Breast epithelium (tissue), 4 donors: Measurements from ENCODE around the gene CILP. TPM values are rescaled to one million over a fixed set of nuclear protein-coding genes. Genes with fewer than 3 reads are reported as not detected.

Source experiments
- DNase-seq, 2 donors: peaks; one replicate each; pipeline ENCODE4 v3.0.0-alpha.2; 2019; ENCODE audit warnings: low spot score in 2 of 2
- H3K27ac ChIP-seq, 2 donors: fragments of 200-600 bp; sonication (generic) in 1 of 2; one replicate each; pipeline ENCODE4 v1.5.1; 2016 to 2019; ENCODE audit warnings: mild to moderate bottlenecking in 1 of 2
- H3K27me3 ChIP-seq, 2 donors: fragments of 200-600 bp; sonication (generic) in 1 of 2; one replicate each; pipeline versions ENCODE4 v1.5.1 to v1.6.0; 2017 to 2019; ENCODE audit warnings: control low read depth in 1 of 2, mild to moderate bottlenecking in 1 of 2
- H3K36me3 ChIP-seq: fragments of 200-600 bp; one replicate; pipeline ENCODE4 v1.5.1; 2019
- H3K4me1 ChIP-seq, 2 donors: fragments of 200-600 bp; sonication (generic); one replicate each; pipeline ENCODE4 v1.5.1; 2016 to 2019; ENCODE audit warnings: control low read depth in 1 of 2
- H3K4me3 ChIP-seq, 3 donors: fragments of 200-600 bp; sonication (generic); 1 replicate in 2 of 3; 2 replicates in 1 of 3; pipeline ENCODE4 v1.5.1; 2016 to 2019; ENCODE audit warnings: mild to moderate bottlenecking in 3 of 3, moderate library complexity in 2 of 3
- H3K9me3 ChIP-seq, 2 donors: fragments of 200-600 bp; sonication (generic) in 1 of 2; one replicate each; pipeline ENCODE4 v1.5.1; 2016 to 2019; ENCODE audit warnings: control low read depth in 1 of 2
- CTCF ChIP-seq, 3 donors: fragments of 450-650 bp; IDR thresholded peaks; one replicate each; pipeline ENCODE4 v1.5.1; 2016 to 2017; ENCODE audit warnings: antibody characterized with exemption in 3 of 3, mild to moderate bottlenecking in 3 of 3, moderate library complexity in 3 of 3
- POLR2A ChIP-seq: fragments of 450-650 bp; IDR thresholded peaks from one replicate; pipeline ENCODE4 v1.6.1; 2016; ENCODE audit warnings: antibody characterized with exemption, mild to moderate bottlenecking, moderate library complexity
- POLR2AphosphoS5 ChIP-seq, 3 donors: sonication (generic); formaldehyde crosslinking; IDR thresholded peaks; one replicate each; pipeline ENCODE4 v1.6.1; 2017; ENCODE audit warnings: antibody characterized with exemption in 3 of 3
- intact Hi-C: fragments of 100-400 bp; cut with DNase I; formaldehyde crosslinking; loops from one replicate; pipeline ENCODE4 v1.15.1; 2023; ENCODE audit warnings: low total_unique reads
- total RNA-seq, 3 donors: library from RNA; depleted of rRNA; stranded (reverse); fragments of >200 nt; gene quantifications; one replicate each; pipeline ENCODE4 v1.1.0, GENCODE V29; 2016

The CILP gene
- total RNA-seq, 3 donors from 2014 or later, result 5.2 to 203 (median 24.6) TPM

- intact Hi-C loops, result no loop called here
- DNase-seq, result no peak
- Histone ChIP-seq H3K9me3 (no peaks in the 10 kb centered on the region), H3K27ac (no peak overlapping the region), H3K4me3 (no peak overlapping the region), H3K36me3 (no peaks in the 10 kb centered on the region), H3K4me1 (peaks cover 0 to 7% of the 10 kb centered on the region in 2 donors), H3K27me3 (no peaks in the 10 kb centered on the region)
- TF ChIP-seq POLR2A, result no peak
- no peak for TF ChIP-seq CTCF (IDR thresholded peaks at IDR 0.05)
- no peak for TF ChIP-seq POLR2AphosphoS5 (IDR thresholded peaks at IDR 0.05)
Observed at GRCh38 chr15:65213241-65213640, 2.0 kb upstream of the CILP start.

- no peak overlapping the region for H3K4me3 ChIP-seq
- peak overlapping the region; percentile 2 to 83 for H3K27ac ChIP-seq
- no peaks in the 10 kb centered on the region for H3K36me3 ChIP-seq
- TF ChIP-seq POLR2AphosphoS5 (IDR thresholded peaks at IDR 0.05), result no peak
- no peak for TF ChIP-seq CTCF (IDR thresholded peaks at IDR 0.05)
- no peak for TF ChIP-seq POLR2A
- no peaks in the 10 kb centered on the region for H3K27me3 ChIP-seq
- H3K9me3 ChIP-seq, result no peaks in the 10 kb centered on the region
- DNase-seq, result no peak
- H3K4me1 ChIP-seq, result peaks cover 0 to 7% of the 10 kb centered on the region in 2 donors
- intact Hi-C loops, result no loop called here
Observed at GRCh38 chr15:65212097-65212496, 824 bp upstream of the CILP start.

GRCh38 chr15:65211482-65211982, 259 bp upstream of the CILP start:
- Histone ChIP-seq H3K36me3 (no peaks in the 10 kb centered on the region), H3K9me3 (no peaks in the 10 kb centered on the region), H3K4me1 (peaks cover 0 to 7% of the 10 kb centered on the region in 2 donors), H3K4me3 (peak overlapping the region in 1 of 3 donors; percentile 41), H3K27me3 (no peaks in the 10 kb centered on the region), H3K27ac (peak overlapping the region; percentile 2 to 83)
- no peak for TF ChIP-seq POLR2A
- no peak for TF ChIP-seq CTCF (IDR thresholded peaks at IDR 0.05)
- TF ChIP-seq POLR2AphosphoS5 (IDR thresholded peaks at IDR 0.05), result no peak
- intact Hi-C loops, result no loop called here
- no peak for DNase-seq

- intact Hi-C loops, result no loop called here
- Histone ChIP-seq H3K9me3 (no peaks in the 10 kb centered on the region), H3K27me3 (no peaks in the 10 kb centered on the region), H3K4me1 (peaks cover 0 to 7% of the 10 kb centered on the region in 2 donors), H3K4me3 (peak overlapping the region in 2 of 3 donors; percentile 5 to 41), H3K36me3 (no peaks in the 10 kb centered on the region), H3K27ac (peak overlapping the region in 1 of 2 donors; percentile 83)
- no peak for DNase-seq
- TF ChIP-seq CTCF (IDR thresholded peaks at IDR 0.05) (no peak), POLR2AphosphoS5 (IDR thresholded peaks at IDR 0.05) (no peak), POLR2A (no peak)
Observed at GRCh38 chr15:65209701-65210643, 1.3 kb downstream of the CILP start.

GRCh38 chr15:65208647-65209046, 2.6 kb downstream of the CILP start:
- Histone ChIP-seq H3K36me3 (no peaks in the 10 kb centered on the region), H3K9me3 (no peaks in the 10 kb centered on the region), H3K27me3 (no peaks in the 10 kb centered on the region), H3K27ac (no peak overlapping the region), H3K4me1 (peaks cover 0 to 7% of the 10 kb centered on the region in 2 donors), H3K4me3 (no peak overlapping the region)
- no peak for DNase-seq
- intact Hi-C loops, result no loop called here
- TF ChIP-seq POLR2AphosphoS5 (IDR thresholded peaks at IDR 0.05) (no peak), CTCF (IDR thresholded peaks at IDR 0.05) (no peak), POLR2A (no peak)
